Smooth muscle cell of the brain vasculature (primary cell): ENCODE data around the gene ENHO.

Source experiments
- DNase-seq: peaks from one replicate; pipeline ENCODE4 v3.0.0-alpha.2; 2012; ENCODE audit warnings: low read depth, low spot score

ENHO gene

GRCh38 chr9:34522971-34523797 lies at the start of gene ENHO:
Gene ENHO, minus strand, starts transcription at chr9:34522990. Its CDS starts 1,295 bp downstream, at chr9:34521695.
- peak; percentile 54 for DNase-seq

DNA sequence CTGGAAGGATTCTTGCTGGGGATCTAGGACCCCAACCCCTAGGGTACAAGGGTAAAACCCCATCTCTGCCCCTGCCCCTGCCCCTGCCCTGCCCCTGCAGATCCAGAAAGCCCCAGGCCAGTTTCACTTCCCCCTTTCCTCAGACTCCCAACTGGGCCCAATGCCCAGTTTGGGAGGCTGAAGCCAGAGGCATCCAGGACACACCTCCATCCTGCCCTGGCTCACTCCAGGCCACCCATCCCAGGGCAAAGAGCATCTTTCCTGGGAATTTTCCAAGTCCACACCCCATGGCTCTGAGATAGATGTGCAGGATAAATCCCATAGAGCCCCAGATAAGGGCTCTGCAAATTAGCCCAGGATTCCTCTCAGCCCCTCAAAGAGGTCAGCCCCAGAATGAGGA lies 49.3 kb upstream of the ENHO start:
- no peak for DNase-seq

GRCh38 chr9:34571481-34571810 lies 48.7 kb upstream of the ENHO start:
- no peak for DNase-seq

- DNase-seq = no peak
These were observed 48.2 kb upstream of the ENHO start for GRCh38 chr9:34570809-34571480.

GRCh38 chr9:34570376-34570775 lies 47.6 kb upstream of the ENHO start:
- no peak for DNase-seq

DNA sequence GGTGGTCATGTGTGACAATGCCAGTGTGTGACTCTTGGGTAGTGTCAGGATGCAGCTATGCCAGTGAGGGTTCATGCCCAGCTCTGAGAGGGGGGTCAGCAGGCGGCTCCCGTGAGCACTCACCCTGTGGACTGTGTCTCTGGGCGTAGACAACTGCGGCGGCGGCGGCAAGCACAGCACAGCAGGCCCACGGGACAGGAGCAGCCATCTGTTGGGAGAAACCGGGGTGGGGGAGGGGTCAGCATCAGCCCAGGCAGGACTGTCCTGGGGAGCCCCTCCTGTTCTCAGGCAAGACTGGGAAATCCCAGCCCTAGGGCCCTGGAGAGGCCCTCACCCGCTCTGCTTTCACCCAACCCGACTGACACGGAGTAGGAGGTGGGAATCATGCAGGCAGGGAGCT lies 46.0 kb upstream of the ENHO start:
- DNase-seq = no peak

DNA sequence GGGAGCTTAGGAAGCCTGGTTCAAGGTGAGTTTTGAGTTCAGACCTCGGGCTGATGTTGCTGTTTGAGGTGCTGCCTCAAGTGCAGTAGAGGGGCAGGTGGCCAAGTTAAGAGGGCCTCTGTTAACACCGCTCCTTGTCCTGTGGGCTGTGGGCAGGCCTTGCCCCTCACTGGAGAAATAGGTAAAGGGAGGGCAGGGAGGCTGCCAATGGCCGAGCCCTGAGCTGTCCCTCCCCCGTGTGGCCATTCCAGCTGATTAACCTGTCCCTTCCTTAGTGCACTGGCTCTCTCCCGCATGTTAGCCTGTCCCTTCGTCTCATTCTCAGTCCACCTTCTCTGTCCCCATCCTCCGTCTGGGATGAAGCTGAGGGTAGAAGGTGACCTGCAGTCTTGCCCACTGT lies 45.3 kb upstream of the ENHO start:
- DNase-seq = no peak

GRCh38 chr9:34566972-34567371 lies 44.2 kb upstream of the ENHO start:
- DNase-seq = no peak

GRCh38 chr9:34566322-34566721 lies 43.5 kb upstream of the ENHO start:
- no peak for DNase-seq

DNA sequence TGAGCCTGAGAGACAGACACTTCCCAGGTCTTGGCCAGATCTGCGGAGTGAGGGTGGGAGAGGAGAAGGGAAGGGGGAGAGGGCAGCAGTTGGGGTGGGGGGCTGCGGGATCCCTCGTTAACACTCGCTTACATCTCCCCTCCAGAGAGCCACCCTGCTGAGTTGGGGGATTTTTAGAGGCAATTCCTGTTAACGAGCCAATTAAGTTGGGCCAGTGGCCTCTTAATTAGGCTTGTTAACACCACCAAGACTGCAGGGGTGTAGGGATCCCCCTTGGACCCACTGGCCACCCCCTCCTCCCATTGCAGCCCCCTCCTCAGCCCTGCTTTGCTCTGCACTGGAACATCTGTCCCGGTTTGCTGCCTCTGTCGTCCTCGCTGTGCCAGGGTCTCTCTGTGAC lies 43.1 kb upstream of the ENHO start:
- no peak for DNase-seq

DNA sequence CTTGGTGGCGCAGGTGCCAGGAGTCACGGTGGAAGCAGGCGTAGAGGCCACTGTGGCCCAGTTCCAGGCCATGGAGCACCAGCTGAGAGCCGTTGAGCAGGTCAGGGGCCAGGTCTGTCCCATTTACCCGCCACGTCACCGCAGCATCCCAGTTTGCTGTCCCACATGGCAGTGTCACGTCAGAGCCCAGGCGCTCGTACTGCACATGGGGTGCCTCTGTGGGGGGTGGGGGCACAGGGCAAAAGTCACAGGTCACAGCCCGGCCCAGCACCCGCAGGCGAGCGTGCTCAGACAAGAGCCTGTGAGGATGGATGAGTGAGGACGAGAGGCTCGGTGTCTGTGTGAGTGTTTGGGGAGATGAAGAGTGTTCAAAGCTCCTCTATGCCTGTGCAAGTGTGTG lies 41.8 kb upstream of the ENHO start:
- DNase-seq = no peak

DNA sequence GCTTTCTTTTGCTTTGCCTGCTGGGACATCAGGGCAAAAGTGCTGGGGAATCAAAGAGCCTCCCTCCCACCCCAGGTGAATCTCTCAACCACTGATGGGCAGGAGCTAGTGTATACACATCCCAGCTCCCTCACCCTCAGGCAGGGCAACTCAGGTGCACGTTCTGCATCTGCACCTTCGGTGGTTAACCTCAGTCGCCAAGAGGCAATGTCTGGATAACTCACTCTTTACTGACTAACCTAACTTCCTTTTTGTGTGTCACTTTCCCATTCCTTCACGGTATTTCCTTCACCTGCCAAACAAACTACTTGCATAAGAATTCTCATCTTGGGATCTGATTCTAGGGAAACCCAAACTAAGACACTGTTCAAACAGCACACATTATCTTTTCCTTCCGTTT lies 40.5 kb upstream of the ENHO start:
- DNase-seq = no peak

DNA sequence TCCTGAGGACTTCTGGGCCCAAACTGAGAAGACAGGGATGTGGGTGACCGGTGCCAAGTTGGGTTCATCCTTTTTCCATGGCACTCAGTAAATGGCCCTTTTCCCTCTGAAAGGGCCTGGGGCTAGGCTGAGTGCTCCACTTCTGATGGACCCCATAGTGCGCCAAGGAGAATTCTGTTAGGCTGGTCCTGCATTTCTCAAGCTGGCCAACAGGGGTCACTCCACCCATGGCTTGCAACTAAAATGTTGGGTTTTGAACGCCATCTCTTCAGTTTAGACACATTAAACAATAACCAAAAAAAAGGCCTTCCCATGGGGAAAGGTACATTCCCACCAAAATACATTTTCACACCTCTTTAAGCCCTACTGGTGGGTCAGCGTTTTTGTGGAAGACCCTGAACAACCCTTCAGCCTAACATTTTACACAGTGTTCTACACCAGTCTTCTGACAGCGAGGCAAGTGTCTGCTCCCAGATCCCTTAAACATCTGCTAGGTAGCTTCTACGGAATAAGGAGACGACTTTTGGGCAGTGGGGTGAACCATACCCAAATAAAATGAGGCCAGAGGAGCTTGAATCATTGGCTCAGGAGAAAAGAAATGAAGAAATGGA lies 39.5 kb upstream of the ENHO start:
- no peak for DNase-seq

GRCh38 chr9:34560599-34561214 lies 37.9 kb upstream of the ENHO start:
- DNase-seq = no peak

DNA sequence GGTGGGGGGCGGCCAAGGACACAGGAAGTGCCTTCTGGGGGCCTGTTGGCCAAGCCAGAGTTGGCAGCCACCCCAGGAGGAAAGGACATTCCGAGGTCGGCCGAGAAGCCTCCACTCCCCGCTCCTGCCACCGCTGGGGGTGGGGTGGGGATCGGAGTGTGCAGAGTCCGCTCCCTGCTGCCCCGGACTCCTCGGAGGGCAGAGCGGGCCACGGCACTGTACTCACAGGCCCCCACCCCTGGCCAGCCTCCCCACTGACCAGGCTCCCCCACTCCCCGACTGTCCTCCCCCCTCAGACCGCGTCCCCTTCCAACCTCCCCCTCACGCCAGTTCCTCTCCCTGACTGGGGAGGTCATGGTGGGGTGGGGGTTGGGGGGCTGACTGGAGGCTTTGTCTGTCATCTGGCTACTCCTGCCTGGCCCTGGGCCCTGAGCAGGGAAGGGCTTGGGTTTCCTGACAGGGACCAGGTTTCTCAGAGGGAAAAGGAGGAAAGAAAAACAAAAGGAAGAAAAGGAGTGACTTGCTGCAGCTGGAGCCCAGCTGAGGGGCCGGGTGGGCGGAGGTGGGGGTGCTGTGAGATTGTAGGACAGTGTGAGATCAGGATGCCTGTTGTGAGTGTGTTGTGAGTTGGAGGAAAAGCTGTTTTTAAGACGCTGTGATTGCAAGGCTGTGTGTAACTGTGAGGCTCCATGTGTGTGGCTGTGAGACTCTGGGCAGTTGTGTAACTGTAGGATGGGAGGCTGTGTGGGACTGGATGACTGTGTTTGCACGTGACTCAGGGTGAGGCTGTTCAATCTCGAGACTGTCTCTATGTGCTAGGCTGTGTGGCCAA lies 37.0 kb upstream of the ENHO start:
- DNase-seq = no peak

DNA sequence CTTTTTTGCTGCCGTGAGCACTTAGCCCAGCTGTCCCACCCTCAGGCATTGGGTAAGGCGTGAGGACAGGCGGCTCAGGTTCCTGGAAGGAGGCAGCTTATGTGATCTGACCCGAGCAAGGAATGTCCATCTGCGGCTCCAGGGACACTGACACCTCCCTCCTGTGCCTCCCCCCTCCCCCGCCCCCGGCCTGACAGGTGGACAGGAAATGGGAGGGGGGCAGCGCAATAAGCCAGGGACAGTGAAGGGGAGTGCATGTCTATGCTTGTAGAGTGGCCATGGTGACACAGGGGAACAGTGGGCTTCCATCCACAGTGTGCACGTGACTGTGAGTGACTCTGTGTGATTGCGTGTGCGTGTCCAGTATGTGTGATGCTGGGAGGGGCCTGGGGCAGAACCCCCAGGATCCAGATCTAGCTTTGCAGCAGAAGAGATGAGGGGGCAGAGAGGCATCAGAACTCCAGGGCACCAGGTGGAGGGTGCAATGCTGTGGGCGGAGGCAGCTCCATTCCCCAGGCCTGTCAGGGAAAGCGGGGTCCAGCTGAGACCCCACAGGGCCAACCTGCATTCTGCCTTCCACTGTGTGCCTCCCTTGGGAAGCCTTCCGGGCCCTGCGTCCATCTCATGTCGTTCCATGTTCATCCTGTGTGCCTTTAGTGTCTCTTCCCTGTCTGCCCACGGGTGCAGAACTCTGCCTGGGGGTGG lies 36.3 kb upstream of the ENHO start:
- no peak for DNase-seq

DNA sequence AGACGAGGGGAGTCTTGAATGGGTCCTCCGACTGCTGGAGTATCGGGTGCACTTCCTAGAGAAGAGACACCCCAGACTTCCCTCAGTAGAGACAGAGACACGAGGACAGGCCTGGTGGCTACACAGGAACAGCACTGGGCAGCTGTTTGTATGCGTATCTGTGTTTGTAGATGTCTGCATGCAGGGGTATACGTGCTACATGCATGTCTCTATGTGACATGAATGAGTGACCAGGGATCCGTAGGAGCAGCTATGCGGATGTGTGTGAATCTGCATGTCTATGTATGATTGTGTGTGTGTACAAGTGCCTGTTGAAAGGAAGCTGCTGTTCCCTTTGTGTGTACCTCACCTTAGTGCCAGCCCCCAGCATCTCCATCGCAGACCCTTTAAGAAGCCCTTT lies 35.6 kb upstream of the ENHO start:
- DNase-seq = no peak

- no peak for DNase-seq
These were observed 34.9 kb upstream of the ENHO start for GRCh38 chr9:34557426-34558321.

DNA sequence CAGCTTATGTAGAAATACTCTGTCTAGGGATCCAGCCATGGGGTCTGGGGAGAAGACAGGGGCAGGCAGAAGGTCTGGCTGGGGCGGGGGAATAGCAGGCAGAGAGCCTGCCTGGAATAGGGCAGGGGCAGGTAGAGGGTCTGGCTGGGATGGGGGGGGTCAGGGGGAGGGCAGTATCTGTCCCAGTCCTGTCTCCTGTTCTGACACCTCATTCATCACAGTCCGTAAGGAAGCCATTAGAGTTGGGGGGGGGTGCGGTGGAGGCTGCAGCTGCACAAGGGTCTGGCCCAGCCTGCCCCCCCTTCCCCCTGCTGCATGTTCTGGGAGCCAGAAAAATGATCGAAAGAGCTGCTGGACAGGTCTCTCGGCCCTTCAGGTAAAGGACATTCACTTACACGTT lies 34.2 kb upstream of the ENHO start:
- DNase-seq = no peak

- no peak for DNase-seq
These were observed 33.2 kb upstream of the ENHO start for GRCh38 chr9:34555936-34556525.
